Heart left ventricle (tissue), 16 donors: ENCODE data around the gene RORC. TPM values are rescaled to one million over a fixed set of nuclear protein-coding genes. Genes with fewer than 3 reads are reported as not detected.

Source experiments
- ATAC-seq, 4 donors: fragments of 200-7000 bp; cut with Tn5 transposase; one replicate each; pipeline ENCODE4 v1.9.1; 2020 to 2022; ENCODE audit warnings: moderate library complexity in 4 of 4, mild to moderate bottlenecking in 3 of 4, moderate number of reproducible peaks in 1 of 4
- DNase-seq, 5 donors: peaks; one replicate each; pipeline ENCODE4 v3.0.0-alpha.2; 2020
- H3K27ac ChIP-seq, 12 donors: fragments of 200-600 bp; sonication (generic) in 4 of 12; one replicate each; pipeline versions ENCODE4 v1.5.0 to v1.8.0; 2016 to 2022; ENCODE audit warnings: mild to moderate bottlenecking in 2 of 12
- H3K27me3 ChIP-seq, 9 donors: fragments of 200-600 bp; sonication (generic) in 2 of 9; one replicate each; pipeline versions ENCODE4 v1.5.1 to v1.8.0; 2016 to 2022; ENCODE audit warnings: mild to moderate bottlenecking in 3 of 9
- H3K36me3 ChIP-seq, 9 donors: fragments of 200-600 bp; sonication (generic) in 2 of 9; one replicate each; pipeline versions ENCODE4 v1.5.0 to v1.8.0; 2018 to 2022; ENCODE audit warnings: mild to moderate bottlenecking in 2 of 9
- H3K4me1 ChIP-seq, 12 donors: fragments of 200-600 bp; sonication (generic) in 4 of 12; one replicate each; pipeline versions ENCODE4 v1.5.0 to v1.8.0; 2016 to 2022; ENCODE audit warnings: mild to moderate bottlenecking in 3 of 12
- H3K4me3 ChIP-seq, 12 donors: fragments of 200-600 bp; sonication (generic) in 4 of 12; one replicate each; pipeline versions ENCODE4 v1.5.0 to v1.8.0; 2017 to 2022; ENCODE audit warnings: mild to moderate bottlenecking in 9 of 12, moderate library complexity in 4 of 12
- H3K9me3 ChIP-seq, 12 donors: fragments of 200-600 bp; sonication (generic) in 4 of 12; one replicate each; pipeline versions ENCODE4 v1.5.0 to v1.8.0; 2016 to 2022; ENCODE audit warnings: mild to moderate bottlenecking in 1 of 12
- POLR2A ChIP-seq, 2 donors: fragments of 450-650 bp; IDR thresholded peaks; one replicate each; pipeline ENCODE4 v1.6.1; 2017; ENCODE audit warnings: antibody characterized with exemption in 2 of 2, mild to moderate bottlenecking in 2 of 2, moderate library complexity in 2 of 2
- WGBS, 4 donors: extraction: QIAGEN DNeasy Blood & Tissue Kit in 2 of 4; methylation state at CpG; one replicate each; pipeline versions ENCODE4 v1.1.5 to v1.1.7; 2013 to 2018; 5-methylcytosine and 5-hydroxymethylcytosine counted together
- intact Hi-C, 10 donors: fragments of 100-400 bp; cut with DNase I; formaldehyde crosslinking; loops; one replicate each; pipeline versions ENCODE4 v1.11.1 to v1.14.2; 2022
- polyA plus RNA-seq, 2 donors: library from polyadenylated mRNA; stranded (reverse); fragments of 200-250 nt; gene quantifications; one replicate each; pipeline ENCODE4 v1.2.3, GENCODE V29; 2013
- total RNA-seq, 9 donors: library from RNA; depleted of rRNA in 2 of 9; stranded (reverse); fragments of >200 nt in 2 of 9; fragmentation: NEBNext Ultra II Directional in 3 of 9; extraction: Animal tissue kit (Norgen Biotek cat#: 25700) in 3 of 9; gene quantifications; one replicate each; pipeline versions ENCODE4 v1.1.0 to v1.2.4, GENCODE V29; 2016 to 2023
- TF ChIP-seq, protein P1 (sequence below), 12 donors: fragments of 200-600 bp; sonication (generic) in 4 of 12; IDR thresholded peaks; one replicate each; pipeline versions ENCODE4 v1.5.0 to v1.8.0; 2018 to 2022; ENCODE audit warnings: antibody characterized with exemption in 12 of 12, mild to moderate bottlenecking in 5 of 12
- donor health status: ischemic (EF 13 %, LVEDD 7.1; RV severe dilation, severe dysfunction).
- donor health status: healthy with polysubstance abuse.
- donor health status: DM: no; HTN: yes; CAD: no.
- donor health status: DM: no; HTN: no; CAD: no.
- donor health status: ischemic (EF 25% LVEDD 6.9; RV normal size, moderate dysfunction).
- donor health status: ischemic (EF 25% LVEDD 5.7; RV mildly dilated, moderate dysfunction).
- donor health status: healthy.
- donor health status: DM: yes; HTN: yes; CAD: no.
- donor health status: ischemic (EF 35%, LVEDD 5.7; RV mildly dilated, moderate dysfunction).
- donor health status: nonischemic (EF 11% LVEDD 7.7; RV severe dilation, severe dysfunction).
- donor health status: DM: yes; HTN: yes; CAD: no.
- donor health status: PGD.
- donor health status: ischemic (EF 29% LVEDD 5.4; RV normal size, mild dysfunction).
- donor health status: nonischemic (EF 23%, LVEDD 6.1; RV moderate dilation, normal function).

Gene RORC
- total and polyA plus RNA-seq, 11 donors, result 3.6 to 58.9 (median 11.8) TPM

DNA sequence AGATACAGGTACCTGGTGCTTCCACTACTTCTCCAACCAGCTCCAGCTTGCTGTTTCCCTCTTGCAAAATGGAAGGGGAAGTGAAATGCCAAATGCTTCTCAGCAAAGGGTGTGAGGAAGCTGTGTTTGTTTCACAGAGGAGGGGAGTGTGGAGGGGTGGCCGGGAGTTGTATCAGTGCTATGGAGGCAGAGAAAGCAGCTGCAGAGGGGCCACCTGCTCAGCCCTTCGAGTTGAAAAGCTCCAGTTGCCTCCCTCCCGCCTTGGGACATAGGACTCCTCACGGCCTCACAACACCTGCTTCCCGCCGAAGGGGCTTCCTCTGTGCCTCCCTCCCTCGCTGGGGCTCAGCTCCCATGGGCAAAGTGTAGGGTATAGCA is 14.3 kb downstream of the RORC start:
- Histone ChIP-seq H3K27me3 (no peaks in the 10 kb centered on the region), H3K36me3 (peaks cover 0 to 11% (median 0%) of the 10 kb centered on the region in 9 donors), H3K27ac (no peak overlapping the region), H3K4me3 (no peak overlapping the region), H3K9me3 (no peaks in the 10 kb centered on the region), H3K4me1 (peaks cover 0 to 13% (median 0%) of the 10 kb centered on the region in 12 donors)
- 51 to 59% (median 56%) methylated on average over 7 of the region's 7 CpGs for whole genome bisulfite sequencing, 4 donors
- DNase-seq, result no peak
- TF ChIP-seq POLR2A (IDR thresholded peaks at IDR 0.05), result no peak
- TF ChIP-seq, protein P1, sequence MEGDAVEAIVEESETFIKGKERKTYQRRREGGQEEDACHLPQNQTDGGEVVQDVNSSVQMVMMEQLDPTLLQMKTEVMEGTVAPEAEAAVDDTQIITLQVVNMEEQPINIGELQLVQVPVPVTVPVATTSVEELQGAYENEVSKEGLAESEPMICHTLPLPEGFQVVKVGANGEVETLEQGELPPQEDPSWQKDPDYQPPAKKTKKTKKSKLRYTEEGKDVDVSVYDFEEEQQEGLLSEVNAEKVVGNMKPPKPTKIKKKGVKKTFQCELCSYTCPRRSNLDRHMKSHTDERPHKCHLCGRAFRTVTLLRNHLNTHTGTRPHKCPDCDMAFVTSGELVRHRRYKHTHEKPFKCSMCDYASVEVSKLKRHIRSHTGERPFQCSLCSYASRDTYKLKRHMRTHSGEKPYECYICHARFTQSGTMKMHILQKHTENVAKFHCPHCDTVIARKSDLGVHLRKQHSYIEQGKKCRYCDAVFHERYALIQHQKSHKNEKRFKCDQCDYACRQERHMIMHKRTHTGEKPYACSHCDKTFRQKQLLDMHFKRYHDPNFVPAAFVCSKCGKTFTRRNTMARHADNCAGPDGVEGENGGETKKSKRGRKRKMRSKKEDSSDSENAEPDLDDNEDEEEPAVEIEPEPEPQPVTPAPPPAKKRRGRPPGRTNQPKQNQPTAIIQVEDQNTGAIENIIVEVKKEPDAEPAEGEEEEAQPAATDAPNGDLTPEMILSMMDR (IDR thresholded peaks at IDR 0.05), result no peak
- intact Hi-C loops, result no loop called here
- no peak for ATAC-seq

DNA sequence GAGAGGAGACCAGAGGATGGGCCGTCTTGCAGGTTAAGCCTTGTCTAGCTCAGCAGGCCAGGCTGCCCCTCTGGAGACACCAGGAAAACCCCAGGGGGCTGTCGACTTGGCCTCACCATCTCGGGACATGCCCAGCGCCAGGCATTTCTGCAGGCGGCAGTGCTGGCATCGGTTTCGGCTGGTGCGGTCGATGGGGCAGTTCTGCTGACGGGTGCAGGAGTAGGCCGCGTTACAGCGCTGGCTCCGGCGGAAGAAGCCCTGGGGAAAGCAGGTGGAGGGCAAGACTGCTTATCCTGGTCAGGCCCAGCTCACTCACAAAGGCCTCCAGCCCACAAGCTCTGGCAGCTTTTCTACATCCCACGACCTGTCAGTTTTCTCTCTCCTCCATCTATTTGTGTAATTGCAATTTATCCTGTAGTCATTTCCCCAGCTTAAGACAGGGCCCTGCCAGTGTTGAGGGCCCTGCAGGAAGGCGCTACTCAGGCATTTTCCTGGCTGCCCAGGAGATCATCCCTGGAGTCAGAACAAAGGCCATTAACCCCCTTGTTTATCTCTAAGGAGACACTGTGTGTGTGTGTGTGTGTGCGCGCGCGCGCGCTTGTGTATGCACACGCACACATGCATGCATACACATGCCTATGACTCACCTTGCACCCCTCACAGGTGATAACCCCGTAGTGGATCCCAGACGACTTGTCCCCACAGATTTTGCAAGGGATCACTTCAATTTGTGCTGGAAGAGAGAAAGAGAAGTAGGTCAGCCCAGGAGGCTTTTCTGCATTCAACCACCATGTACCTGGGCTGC is 14.9 kb downstream of the RORC start:
- no peak for ATAC-seq
- H3K9me3 ChIP-seq, result no peaks in the 10 kb centered on the region
- no peak for DNase-seq
- WGBS, 4 donors, result 63 to 80% (median 78%) methylated on average over 16 to 26 of the region's 26 CpGs
- H3K4me3 ChIP-seq, result no peak overlapping the region
- peaks cover 0 to 13% (median 0%) of the 10 kb centered on the region in 12 donors for H3K4me1 ChIP-seq
- no peak for TF ChIP-seq POLR2A (IDR thresholded peaks at IDR 0.05)
- TF ChIP-seq, protein P1 (IDR thresholded peaks at IDR 0.05), result no peak
- no peak overlapping the region for H3K27ac ChIP-seq
- peaks cover 0 to 11% (median 0%) of the 10 kb centered on the region in 9 donors for H3K36me3 ChIP-seq
- intact Hi-C loops, result no loop called here
- H3K27me3 ChIP-seq, result no peaks in the 10 kb centered on the region

DNA sequence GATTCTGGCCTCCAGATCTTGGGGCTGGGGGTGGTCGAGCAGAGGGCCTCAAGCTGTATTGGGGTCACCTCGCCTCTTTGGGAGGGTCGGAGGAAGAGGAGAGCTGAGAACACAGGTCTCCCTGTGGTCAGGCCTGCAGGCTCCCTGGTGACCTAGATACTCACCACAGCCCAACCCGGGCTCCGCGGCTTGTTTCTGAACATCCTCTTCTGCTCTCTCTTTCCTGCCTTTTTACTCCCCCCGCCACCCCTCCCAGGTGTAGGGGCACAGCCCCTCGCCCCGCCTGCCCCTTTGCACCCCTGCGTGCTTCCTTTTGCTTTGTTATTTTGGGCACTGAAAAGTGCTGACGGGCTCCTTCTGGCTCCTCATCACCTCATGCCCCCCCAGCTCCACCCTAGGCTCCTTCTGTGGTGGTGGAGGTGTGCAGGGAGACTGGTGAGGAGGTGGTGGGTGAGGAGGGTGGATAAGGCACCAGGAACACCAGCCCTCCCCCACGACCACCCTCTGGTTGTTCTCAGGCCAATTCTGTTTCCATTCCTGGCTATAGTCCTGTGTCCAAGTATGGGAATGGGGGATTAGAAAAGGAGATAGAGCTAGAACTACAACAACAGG is 15.8 kb downstream of the RORC start:
- intact Hi-C loops, result no loop called here
- 67 to 77% (median 72%) methylated on average over 12 of the region's 12 CpGs for WGBS, 4 donors
- TF ChIP-seq, protein P1 (IDR thresholded peaks at IDR 0.05), result no peak
- TF ChIP-seq POLR2A (IDR thresholded peaks at IDR 0.05), result no peak
- DNase-seq (peak in 1 of 5 donors; percentile 15), ATAC-seq (peak in 1 of 4 donors; percentile 29)
- H3K9me3 ChIP-seq, result no peaks in the 10 kb centered on the region
- peaks cover 0 to 11% (median 0%) of the 10 kb centered on the region in 9 donors for H3K36me3 ChIP-seq
- H3K27ac ChIP-seq, result no peak overlapping the region
- H3K4me3 ChIP-seq, result no peak overlapping the region
- no peaks in the 10 kb centered on the region for H3K27me3 ChIP-seq
- peaks cover 0 to 9% (median 0%) of the 10 kb centered on the region in 12 donors for H3K4me1 ChIP-seq

DNA sequence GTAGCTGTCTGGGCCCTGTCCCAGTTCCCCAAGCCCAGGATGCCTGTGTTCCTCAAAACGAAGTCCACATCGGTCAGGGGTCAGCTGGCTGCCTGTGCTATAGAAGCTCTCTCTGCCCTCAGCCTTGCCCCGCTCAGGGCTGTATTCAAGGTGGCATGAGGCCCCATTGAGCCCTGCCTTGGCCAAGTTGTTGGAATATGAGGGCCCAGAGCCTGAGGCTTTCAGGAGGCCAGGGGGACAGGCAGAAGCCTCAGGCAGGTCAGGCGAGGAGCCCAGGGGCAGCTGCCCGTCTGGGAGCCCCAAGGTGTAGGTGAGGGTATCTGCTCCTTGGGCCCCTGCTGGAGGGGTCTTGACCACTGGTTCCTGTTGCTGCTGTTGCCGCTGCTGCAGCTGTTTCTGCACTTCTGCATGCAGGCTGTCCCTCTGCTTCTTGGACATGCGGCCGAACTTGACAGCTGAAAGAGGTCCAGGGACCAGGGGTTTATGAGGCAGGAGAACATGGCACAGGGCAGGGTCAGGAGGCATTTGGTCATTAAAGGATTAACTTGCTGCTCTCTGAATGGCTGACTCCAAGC is 16.5 kb downstream of the RORC start:
- Histone ChIP-seq H3K4me3 (no peak overlapping the region), H3K36me3 (peaks cover 0 to 11% (median 0%) of the 10 kb centered on the region in 9 donors), H3K9me3 (no peaks in the 10 kb centered on the region), H3K4me1 (peaks cover 0 to 2% (median 0%) of the 10 kb centered on the region in 12 donors), H3K27me3 (no peaks in the 10 kb centered on the region), H3K27ac (no peak overlapping the region)
- no peak for ATAC-seq
- peak in 1 of 5 donors; percentile 21 for DNase-seq
- intact Hi-C loops, result no loop called here
- TF ChIP-seq POLR2A (IDR thresholded peaks at IDR 0.05), result no peak
- TF ChIP-seq, protein P1 (IDR thresholded peaks at IDR 0.05), result no peak
- WGBS, 4 donors, result 84 to 95% (median 90%) methylated on average over 7 to 8 of the region's 8 CpGs
